AG20443 (cell line): ENCODE measurements around the gene LRP6.
"Not testable (repeated sequence)": the region's sequence is repeated elsewhere in the genome, so short reads cannot be mapped to it uniquely, and the experiment has no call there.

Source experiments
- DNase-seq: peaks from one replicate; pipeline ENCODE4 v3.0.0; 2012; ENCODE audit warnings: low spot score, mixed read lengths

Gene LRP6

GRCh38 chr12:12265571-12266388 lies 1.1 kb downstream of the LRP6 start:
- DNase-seq: peak; percentile 29

- DNase-seq: no peak
Measured at GRCh38 chr12:12265035-12265434, 1.8 kb downstream of the LRP6 start.

DNA sequence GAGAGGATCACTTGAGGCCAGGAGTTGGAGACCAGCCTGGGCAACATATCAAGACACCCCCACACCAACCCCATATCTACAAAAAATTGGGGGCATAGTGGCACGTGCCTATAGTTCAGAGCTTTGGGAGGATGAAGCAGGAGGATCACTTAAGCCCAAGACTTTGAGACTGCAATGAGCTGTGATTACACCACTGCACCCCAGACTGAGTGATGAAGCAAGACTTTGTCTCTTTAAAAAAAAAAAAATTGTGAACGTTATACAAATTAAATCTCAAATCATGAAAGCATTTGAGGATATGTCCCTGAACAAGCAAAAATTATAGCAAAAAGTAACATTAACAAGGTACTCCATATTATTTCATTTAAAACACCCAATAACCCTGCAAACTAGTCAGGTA lies 2.9 kb downstream of the LRP6 start:
- no peak for DNase-seq

DNA sequence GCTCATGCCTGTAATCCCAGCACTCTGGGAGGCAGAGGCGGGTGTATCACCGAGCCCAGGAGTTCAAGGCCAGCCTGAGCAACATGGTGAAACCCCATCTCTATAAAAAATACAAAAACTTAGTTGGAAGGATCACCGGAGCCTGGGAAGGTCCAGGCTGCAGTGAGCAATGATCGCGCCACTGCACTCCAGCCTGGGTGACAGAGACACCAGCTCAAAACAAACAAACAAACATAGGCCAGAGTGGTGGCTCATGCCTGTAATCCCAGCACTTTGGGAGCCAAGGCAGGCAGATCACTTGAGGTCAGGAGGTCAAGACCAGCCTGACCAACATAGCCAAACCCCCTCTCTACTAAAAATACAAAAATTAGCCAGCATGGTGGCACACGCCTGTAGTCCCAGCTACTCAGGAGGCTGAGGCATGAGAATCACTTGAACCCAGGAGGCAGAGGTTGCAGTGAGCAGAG lies 10.5 kb downstream of the LRP6 start:
- not testable (repeated sequence) for DNase-seq

GRCh38 chr12:12254553-12254952 lies 12.3 kb downstream of the LRP6 start:
- no peak for DNase-seq

DNA sequence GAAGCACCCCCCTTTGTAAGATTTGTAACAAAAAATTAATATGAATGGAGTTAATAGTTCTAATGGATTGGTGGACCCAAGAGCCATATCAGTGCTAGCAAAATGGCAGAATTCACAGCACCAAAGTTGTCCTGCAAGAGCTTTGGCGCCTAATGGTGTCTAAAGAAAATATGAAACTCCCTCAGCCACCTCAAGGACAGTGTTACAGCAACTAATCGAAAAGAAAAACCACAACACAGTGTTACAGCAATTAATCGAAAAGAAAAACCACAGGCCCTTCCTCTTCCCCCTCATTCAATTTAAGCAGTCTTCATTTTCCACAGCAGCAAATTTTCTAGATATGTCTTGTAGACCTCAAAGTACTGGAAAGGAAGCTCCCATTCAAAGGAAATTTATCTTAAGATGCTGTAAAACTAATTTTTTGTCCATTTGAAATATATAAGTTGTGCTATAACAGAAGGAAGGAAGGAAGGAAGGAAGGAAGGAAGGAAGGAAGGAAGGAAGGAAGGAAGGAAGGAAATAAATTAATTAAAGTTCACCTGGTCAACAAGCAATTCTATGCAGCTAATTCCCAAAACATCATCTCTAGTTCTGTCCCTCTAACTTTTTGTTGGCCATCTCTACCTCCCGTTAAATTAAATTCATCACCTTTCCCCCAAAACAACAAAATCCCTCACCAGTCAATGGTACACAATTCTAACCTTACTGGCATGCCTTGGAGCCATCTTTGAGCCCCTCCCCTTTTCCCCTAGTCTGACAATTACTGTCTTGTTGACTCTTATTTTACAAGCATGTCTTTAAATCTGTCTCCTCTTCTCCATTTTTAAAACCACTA lies 17.4 kb downstream of the LRP6 start:
- no peak for DNase-seq

DNA sequence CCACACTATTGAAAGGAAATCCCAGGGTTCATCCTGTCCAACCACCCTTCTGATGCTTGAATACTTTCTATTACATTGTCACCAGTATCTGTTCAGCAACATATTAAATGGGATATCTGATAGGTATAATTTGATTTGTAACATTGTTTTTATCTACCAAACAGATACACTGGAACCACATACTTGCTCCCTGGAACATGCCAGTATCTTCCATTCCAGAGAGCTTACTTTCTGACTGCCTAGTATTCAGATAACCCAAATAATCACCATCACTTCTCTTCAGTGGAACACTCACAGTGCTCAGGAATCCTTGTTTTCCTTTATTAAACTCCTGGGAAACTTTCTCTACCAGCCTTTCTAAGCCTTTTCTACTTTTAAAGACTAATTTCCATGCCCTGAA lies 19.3 kb downstream of the LRP6 start:
- DNase-seq: no peak

DNA sequence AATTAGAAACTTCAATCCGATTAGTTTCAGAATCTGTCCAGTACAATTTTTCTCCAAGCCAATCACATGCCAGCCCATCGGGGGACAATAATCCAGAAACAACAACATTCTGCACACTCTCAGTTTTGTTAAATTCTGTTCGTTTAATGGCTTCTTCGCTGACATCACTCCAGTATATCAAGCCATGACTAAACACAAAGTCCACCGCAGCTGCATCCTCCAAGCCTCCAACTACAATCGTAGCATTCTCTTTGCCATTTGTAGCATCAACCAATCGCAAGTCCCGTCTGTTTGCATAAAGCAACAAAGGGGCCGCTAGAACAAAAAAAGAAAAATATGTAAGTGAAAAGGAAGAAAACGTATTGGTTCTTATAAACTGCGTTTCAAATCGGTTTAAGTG lies 22.5 kb downstream of the LRP6 start:
- no peak for DNase-seq

DNA sequence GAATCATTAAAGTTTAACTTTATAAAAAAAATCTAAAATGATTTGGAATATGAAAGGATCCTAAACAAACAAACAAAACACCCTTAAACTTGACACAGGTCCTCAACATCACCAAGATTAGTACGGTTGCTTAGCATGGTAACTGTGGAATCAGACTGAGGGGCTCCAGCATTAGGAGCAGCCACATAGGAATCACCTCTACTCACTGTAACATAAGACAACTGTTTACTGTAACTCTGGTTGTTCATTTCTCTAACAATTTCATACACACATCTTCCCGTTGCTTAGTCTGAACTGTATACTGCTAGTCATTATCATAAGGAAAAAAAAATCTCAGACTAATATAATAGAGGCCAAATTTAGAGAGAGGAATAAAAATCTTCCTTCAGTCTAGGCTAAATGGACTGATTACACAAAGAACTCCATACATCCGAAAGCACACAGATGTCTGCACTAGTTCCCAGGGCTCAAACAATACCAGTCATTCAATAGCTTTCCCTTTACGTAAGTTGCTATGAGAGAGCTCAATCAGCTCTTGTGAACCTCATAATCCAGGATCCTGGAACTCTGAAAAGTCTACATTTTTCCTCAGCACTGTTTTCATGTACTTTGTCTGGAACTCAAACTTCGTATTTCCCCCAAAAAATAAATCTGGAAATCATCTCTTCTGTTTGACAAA lies 26.0 kb downstream of the LRP6 start:
- DNase-seq: peak; percentile 12

DNA sequence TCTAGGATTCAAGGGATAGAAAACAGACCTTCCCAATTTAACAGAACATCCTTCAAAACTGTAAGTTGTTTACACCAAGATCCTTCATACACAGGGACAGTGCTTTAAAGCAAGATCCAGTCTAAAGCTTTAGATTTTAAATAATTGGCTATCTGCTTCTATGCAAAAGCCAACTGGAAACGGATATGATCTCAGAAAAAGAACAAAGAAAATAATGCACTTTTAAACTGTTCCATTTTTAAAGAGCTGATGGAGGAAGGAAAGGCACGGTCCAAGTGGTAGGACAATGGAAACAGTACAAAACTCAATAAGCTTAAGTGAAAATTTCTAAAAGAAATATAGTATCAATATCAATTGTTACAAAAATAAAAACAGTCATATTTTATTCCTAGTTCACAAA lies 27.7 kb downstream of the LRP6 start:
- DNase-seq: no peak

DNA sequence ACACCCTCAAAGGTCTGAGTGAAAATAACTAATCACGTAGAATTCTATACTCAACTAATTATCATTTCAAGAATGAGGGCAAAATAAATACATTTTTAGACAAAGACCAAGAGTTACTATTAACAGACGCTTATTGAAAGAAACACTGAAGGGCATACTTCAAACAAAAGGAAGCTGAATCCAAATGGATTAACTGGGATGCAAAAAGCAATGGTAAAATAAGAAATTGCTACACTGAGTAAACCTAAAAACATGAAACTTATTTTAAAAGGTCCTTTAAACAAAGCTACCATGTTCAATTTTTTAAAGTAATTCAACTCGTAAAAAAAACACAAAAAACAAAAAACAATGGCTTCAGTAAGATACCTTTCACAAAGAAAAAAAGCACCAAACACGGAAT lies 28.2 kb downstream of the LRP6 start:
- DNase-seq: no peak

GRCh38 chr12:12236896-12237295 lies 29.9 kb downstream of the LRP6 start:
- no peak for DNase-seq

DNA sequence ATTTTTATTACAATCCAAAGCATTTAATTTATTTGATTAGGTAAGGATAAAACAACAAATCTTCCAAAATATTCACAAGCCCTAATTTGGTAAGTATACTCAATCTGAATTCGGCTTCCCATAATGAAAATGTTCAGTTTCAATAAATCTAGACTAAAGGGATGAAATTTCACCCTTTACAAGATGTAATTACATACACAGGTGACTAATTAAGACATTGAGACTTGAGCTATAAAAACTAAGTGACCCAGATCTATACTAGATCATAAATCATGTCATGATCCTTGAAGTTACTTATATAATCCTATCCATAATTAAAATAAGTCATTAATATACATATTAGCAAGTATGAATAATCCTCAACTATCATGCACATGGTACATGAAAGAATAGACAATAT lies 36.6 kb downstream of the LRP6 start:
- no peak for DNase-seq

- DNase-seq: no peak
Measured at GRCh38 chr12:12229556-12230092, 37.2 kb downstream of the LRP6 start.

- DNase-seq: no peak
Measured at GRCh38 chr12:12228402-12228801, 38.4 kb downstream of the LRP6 start.

DNA sequence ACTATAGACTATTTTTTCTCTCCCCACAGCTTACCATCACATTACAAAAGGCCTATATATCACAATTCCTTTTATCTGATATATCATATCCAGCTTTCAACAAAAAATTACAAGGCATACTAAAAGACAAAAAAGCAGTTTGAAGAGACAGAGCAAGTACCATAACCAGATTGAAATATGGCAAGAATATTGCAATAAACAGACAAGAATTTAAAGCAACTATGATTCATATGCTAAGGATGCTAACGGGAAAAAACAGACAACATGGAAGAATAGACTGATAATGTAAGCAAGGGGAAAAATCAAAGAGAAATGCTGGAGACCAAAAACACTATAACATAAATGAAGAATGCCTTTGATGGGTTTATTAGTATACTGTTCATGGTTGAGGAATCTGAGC lies 40.7 kb downstream of the LRP6 start:
- DNase-seq: no peak

GRCh38 chr12:12224240-12224940 lies 42.5 kb downstream of the LRP6 start:
- DNase-seq: peak; percentile 17

DNA sequence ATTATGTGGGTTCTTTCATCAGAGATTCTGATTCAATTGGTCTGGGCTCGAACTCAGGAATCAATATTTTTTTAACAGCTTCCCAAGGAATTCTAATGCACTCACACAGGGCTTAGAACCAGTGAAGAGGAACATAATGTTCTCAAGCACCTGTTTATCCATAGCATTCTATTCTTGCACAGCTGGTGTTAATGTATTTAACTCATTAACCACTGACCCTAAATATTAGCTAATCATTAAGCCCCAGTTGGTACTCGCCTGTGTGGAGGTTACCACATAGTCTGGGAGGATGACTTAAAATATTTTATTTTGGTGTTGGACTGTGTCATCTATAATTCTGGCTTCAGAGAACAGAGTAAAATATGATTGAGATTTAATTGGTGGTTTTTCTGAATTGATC lies 45.3 kb downstream of the LRP6 start:
- no peak for DNase-seq

DNA sequence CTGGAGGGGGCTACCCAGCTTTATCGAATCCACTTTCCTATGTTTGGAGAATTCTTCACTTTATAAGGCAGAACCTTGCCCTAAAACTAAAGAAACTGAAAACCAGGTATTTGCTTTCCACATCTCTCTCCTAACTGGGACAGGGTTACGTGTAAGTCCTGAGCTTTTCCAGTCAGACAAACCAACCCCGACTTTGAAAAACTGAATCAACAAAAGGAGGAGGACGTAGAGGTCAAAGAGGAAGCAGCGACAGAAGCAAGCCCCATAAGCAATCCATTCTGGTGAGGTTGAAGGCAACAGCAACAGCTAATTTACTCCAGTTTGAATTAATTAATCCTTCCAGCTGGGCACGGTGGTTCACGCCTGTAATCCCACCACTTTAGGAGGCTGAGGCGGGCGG lies 47.2 kb downstream of the LRP6 start:
- DNase-seq: no peak

DNA sequence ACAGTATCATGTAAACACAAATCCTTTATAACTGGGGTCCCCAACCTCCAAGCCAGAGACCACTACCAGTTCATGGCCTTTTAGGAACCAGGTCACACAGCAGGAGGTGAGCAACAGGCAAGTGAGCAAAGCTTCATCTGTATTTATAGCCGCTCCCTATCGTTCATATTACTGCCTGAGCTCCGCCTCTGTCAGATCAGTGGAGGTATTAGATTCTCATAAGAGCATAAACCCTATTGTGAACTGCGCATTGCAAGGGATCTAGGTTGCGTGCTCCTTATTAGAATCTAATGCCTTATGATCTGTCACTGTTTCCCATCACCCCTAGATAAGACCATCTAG lies 49.9 kb downstream of the LRP6 start:
- no peak for DNase-seq

GRCh38 chr12:12216349-12217017 lies 50.4 kb downstream of the LRP6 start:
- DNase-seq: peak; percentile 11
